ENCODE data around the gene DECR2. TPM values are rescaled to one million over a fixed set of nuclear protein-coding genes. Genes with fewer than 3 reads are reported as not detected.

Gene DECR2
- total RNA-seq, 1 experiment from 2014 or later = 17.1 TPM

DNA sequence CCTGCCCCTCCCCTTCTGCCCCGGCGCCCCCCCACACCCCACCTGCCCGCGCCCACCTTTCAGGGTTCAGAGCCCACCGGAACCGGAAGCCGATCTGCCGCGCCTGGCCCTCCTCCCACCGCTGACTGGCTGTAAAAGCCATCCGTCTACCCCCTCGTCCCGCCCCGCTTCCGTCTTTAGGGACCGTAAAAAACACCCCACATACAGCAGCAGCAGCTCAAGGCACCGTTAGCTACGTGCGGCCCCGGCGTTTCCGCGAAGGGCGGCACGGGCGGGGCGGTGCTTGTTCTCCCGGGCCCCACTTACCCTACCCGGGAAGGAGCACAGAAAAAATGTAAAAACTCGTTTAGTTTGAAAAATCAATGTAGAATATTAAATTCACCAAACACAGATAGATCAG lies 31.2 kb upstream of the DECR2 start, which contains the start of gene MRPL28:
TSS of gene MRPL28 (minus strand) at position 96 of the 400 bp plus-strand sequence. CDS start 320 bp downstream, outside the sequence.
- peak within 1 kb of the TSS; percentile 63 for H3K27ac ChIP-seq (ENCODE audit: low read depth, low read length)
- ATAC-seq = peak; percentile 92
- ChIA-PET POLR2A (interaction anchor here (1.0 to 1.1 kb wide), 2 partner anchors 10 to 18 kb away, joined by 3 to 5 read pairs; no protein-coding TSS in a partner anchor), RAD21 (ENCODE audit: low non-redundant PET in 1 of 2, low total read pairs in 2 of 2, uncharacterized antibody in 2 of 2, unreplicated experiment in 2 of 2) (no interaction called here), CTCF (interaction anchor here (0.6 to 1.2 kb wide), 3 partner anchors 9 to 347 kb away, joined by 3 to 4 read pairs (median 3); partner anchors contain the start of gene AXIN1)
- intact Hi-C loops (cut with micrococcal nuclease) = no loop called here
- peak within 1 kb of the TSS; percentile 35 to 46 for H3K4me3 ChIP-seq (replicated peaks in 1 of 2; ENCODE audit: low read depth in 1 of 2, low read length in 2 of 2)
- no peaks in the 10 kb centered on the region for H3K79me2 ChIP-seq (ENCODE audit: insufficient read depth, low read length)
- no peaks in the 10 kb centered on the region for H3K9me3 ChIP-seq (ENCODE audit: control insufficient read depth in 1 of 2, insufficient read depth in 1 of 2, low read depth in 1 of 2, low read length in 2 of 2)
- DNase-seq (ENCODE audit: low read depth, low spot score) = peak; percentile 72
- peak within 1 kb of the TSS; percentile 62 for H3K4me2 ChIP-seq (ENCODE audit: low read length)
- H3K4me1 ChIP-seq (ENCODE audit: control insufficient read depth in 1 of 2, insufficient read depth in 2 of 2, low read length in 2 of 2) = peaks cover 3 to 13% of the 10 kb centered on the region in 2 experiments; a peak in 3 of 4 replicates
- no peaks in the 10 kb centered on the region for H3K9me2 ChIP-seq (ENCODE audit: insufficient read depth)
- no TSS peak for BruUV-seq (replicated peaks)
- H3K36me3 ChIP-seq (ENCODE audit: control insufficient read depth in 1 of 2, insufficient read depth in 2 of 2, low read length in 2 of 2) = 0 out of 4 replicates have a peak, but pooled peaks cover 0 to 3% of the 10 kb centered on the region in 2 experiments
- H2AFZ ChIP-seq (ENCODE audit: low read depth, low read length, poor library complexity, severe bottlenecking) = no peak within 1 kb of the TSS
- no peaks in the 10 kb centered on the region for H3K27me3 ChIP-seq (ENCODE audit: insufficient read depth, low read length)
- H4K20me1 ChIP-seq (ENCODE audit: insufficient read depth) = no peaks in the 10 kb centered on the region
- TF ChIP-seq CBX3 (IDR thresholded peaks at IDR 0.05; ENCODE audit: low read depth) (no peak), TCF7L2 (IDR thresholded peaks at IDR 0.05; ENCODE audit: borderline replicate concordance, extremely low read depth, insufficient read depth, insufficient read length) (no peak), ZFX (IDR thresholded peaks at IDR 0.05) (no peak), YY1 (IDR thresholded peaks at IDR 0.05; ENCODE audit: extremely low read depth, insufficient replicate concordance, low read depth, low read length) (peak; percentile 57), SP1 (IDR thresholded peaks at IDR 0.05; ENCODE audit: low read depth) (peak; percentile 89), SIN3A (IDR thresholded peaks at IDR 0.05; ENCODE audit: low read depth) (no peak), POLR2AphosphoS5 (IDR thresholded peaks at IDR 0.05; ENCODE audit: low read depth, low read length) (peak; percentile 50)
- TF ChIP-seq, protein P1, sequence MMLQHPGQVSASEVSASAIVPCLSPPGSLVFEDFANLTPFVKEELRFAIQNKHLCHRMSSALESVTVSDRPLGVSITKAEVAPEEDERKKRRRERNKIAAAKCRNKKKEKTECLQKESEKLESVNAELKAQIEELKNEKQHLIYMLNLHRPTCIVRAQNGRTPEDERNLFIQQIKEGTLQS (IDR thresholded peaks at IDR 0.05) = no peak
- TF ChIP-seq, protein P2, sequence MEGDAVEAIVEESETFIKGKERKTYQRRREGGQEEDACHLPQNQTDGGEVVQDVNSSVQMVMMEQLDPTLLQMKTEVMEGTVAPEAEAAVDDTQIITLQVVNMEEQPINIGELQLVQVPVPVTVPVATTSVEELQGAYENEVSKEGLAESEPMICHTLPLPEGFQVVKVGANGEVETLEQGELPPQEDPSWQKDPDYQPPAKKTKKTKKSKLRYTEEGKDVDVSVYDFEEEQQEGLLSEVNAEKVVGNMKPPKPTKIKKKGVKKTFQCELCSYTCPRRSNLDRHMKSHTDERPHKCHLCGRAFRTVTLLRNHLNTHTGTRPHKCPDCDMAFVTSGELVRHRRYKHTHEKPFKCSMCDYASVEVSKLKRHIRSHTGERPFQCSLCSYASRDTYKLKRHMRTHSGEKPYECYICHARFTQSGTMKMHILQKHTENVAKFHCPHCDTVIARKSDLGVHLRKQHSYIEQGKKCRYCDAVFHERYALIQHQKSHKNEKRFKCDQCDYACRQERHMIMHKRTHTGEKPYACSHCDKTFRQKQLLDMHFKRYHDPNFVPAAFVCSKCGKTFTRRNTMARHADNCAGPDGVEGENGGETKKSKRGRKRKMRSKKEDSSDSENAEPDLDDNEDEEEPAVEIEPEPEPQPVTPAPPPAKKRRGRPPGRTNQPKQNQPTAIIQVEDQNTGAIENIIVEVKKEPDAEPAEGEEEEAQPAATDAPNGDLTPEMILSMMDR (IDR thresholded peaks at IDR 0.05 in 2 of 3, conservative IDR thresholded peaks at IDR 0.05 in 1 of 3; ENCODE audit: borderline replicate concordance in 1 of 3, insufficient read depth in 1 of 3, low read depth in 2 of 3, low read length in 2 of 3) = no peak
- H3K9ac ChIP-seq (ENCODE audit: low read length) = peak within 1 kb of the TSS; percentile 38
